ENCODE results near the gene THAP9. TPM values are rescaled to one million over a fixed set of nuclear protein-coding genes. Genes with fewer than 3 reads are reported as not detected.

Gene THAP9
- total RNA-seq, 1 donor from 2014 or later = 2.9 TPM

DNA sequence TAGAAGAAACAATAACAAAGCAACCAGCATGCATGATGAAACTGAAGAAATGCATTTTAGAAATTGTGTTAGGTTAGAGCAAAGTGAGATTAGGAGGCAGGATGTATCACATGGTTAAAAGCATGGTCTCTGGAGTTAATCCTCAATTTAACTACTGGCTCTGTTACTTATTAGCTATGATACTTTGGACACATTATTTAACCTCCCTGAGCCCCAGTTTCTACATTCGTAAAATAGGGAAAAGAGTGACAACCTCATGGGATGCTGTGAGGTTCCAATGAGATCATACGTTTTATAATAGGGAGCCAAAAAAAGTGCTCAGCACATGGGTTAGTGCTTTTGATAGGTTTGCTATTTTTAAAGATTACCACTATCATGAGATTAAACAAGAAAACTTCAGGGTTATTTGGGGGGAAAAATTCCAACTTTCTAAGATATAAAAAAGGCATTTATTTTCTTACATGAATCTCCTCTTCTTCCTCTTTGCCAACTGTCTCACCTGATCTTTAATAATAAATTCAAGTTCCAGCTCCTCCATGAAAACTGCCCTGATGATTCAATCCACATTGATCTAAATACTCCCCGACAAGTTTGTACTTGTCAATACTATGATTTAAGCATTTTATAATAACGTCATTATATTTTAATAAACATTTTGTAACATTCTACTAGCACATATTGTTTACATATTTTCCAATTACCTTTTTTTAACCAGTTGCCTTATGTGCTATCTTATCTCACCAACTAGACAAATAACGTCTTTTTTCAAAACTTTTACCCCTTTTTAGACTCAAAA is 14.2 kb upstream of the THAP9 start:
- Histone ChIP-seq H3K27me3 (ENCODE audit: control insufficient read depth, insufficient read depth, low read length) (no peaks in the 10 kb centered on the region), H3K4me3 (ENCODE audit: low read depth, low read length) (no peak overlapping the region), H3K36me3 (ENCODE audit: control insufficient read depth, insufficient read depth, low read length) (peaks cover 2% of the 10 kb centered on the region)
- DNase-seq (ENCODE audit: low read depth) (peak; percentile 91), FAIRE-seq (no peak)
- TF ChIP-seq CTCF (IDR thresholded peaks at IDR 0.05; ENCODE audit: insufficient read depth, low read length, severe bottlenecking) = no peak

DNA sequence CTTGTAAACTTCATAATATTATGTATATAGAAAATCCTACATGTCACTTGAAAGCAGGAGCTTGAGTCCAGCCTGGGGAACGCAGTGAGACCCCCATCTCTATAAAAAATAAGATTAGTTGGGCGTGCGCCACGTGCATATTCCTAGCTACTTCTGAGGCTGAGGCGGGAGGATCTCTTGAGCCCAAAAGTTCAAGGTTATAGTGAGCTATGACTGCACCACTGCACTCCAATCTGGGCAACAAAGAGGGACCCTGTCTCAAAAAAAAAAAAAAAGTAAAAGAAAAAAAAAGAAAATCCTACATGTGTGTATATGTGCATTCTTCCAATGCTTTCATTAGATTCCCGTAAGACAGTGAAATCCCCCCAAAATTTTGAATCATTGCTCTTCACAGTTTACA is 11.2 kb upstream of the THAP9 start:
- DNase-seq (ENCODE audit: low read depth) (no peak), FAIRE-seq (no peak)
- no peak for TF ChIP-seq CTCF (IDR thresholded peaks at IDR 0.05; ENCODE audit: insufficient read depth, low read length, severe bottlenecking)
- Histone ChIP-seq H3K27me3 (ENCODE audit: control insufficient read depth, insufficient read depth, low read length) (no peaks in the 10 kb centered on the region), H3K36me3 (ENCODE audit: control insufficient read depth, insufficient read depth, low read length) (peaks cover 5% of the 10 kb centered on the region), H3K4me3 (ENCODE audit: low read depth, low read length) (peak overlapping the region; percentile 76)

DNA sequence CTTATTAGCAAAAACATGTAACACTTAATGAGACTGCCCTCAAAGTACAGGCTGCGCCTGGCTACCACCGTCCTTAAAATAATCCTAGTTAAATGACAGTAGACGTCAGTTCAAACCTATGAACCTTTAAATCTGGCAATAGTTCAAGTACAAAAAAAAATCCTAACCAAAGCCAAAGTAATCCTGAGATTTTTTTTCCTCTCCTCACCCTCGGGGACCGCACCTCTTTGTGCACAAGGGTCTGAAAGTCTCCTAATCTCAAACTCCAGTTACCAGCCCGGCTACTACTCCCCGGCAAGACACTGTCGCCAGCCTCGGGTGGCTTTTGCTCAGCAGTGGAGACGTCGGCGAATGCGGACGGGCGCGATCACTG is 10.0 kb upstream of the THAP9 start:
- no peak for FAIRE-seq

DNA sequence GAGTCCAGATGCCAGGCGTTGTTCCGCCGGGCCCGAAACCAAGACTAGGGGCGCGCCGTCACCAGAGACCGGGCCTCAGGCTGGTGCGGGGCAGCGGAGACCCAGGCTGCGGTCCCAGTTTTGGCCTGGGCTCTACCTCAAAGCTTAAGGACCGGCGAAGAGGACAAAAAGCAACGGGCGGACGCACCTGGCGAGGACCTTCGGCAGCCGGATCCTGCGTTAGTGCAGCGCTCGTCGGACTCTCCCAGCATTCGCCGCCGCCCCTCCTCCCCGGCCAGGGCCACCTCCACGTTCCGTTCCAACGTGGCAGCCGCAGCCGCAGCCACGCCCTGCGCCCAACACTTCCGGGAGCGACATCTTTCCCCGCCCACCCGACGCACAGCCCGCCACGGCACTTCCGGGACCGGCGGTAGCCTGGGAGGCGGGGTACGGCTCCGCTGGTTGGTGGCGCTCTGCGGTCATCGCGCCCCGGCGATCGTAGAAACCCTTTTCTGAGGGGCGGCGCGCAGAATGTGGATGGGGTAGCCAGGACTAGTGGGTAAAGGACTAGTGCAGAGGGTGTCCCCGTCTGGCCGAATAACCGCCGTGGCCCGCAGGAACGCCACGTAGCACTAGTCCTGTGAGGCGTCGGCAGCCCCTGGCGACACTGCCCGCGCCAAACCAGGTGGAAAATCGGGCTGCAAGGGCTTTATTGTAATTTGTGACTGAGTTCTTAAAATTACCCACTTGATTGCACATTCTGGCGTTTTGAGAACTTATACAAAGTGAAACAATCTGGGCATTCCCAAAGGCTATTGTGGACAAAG is 9.4 kb upstream of the THAP9 start, which contains the start of gene SEC31A:
Gene SEC31A, minus strand, starts transcription at position 253 of the 806 bp plus-strand sequence. CDS start 9,217 bp downstream, outside the sequence.
- no peak for FAIRE-seq
- H3K36me3 ChIP-seq (ENCODE audit: control insufficient read depth, insufficient read depth, low read length) = peaks cover 5% of the 10 kb centered on the region
- peak within 1 kb of the TSS; percentile 76 for H3K4me3 ChIP-seq (ENCODE audit: low read depth, low read length)
- no peak for TF ChIP-seq CTCF (IDR thresholded peaks at IDR 0.05; ENCODE audit: insufficient read depth, low read length, severe bottlenecking)
- no peaks in the 10 kb centered on the region for H3K27me3 ChIP-seq (ENCODE audit: control insufficient read depth, insufficient read depth, low read length)
- DNase-seq (ENCODE audit: low read depth) = peak; percentile 84

More for the DNA sequence above, 10.0 kb upstream of the THAP9 start:
- TF ChIP-seq CTCF (IDR thresholded peaks at IDR 0.05; ENCODE audit: insufficient read depth, low read length, severe bottlenecking) = no peak
- Histone ChIP-seq H3K36me3 (ENCODE audit: control insufficient read depth, insufficient read depth, low read length) (peaks cover 5% of the 10 kb centered on the region), H3K4me3 (ENCODE audit: low read depth, low read length) (peak overlapping the region; percentile 76), H3K27me3 (ENCODE audit: control insufficient read depth, insufficient read depth, low read length) (no peaks in the 10 kb centered on the region)
- peak; percentile 30 for DNase-seq (ENCODE audit: low read depth)

- no peak for FAIRE-seq
Observed at GRCh38 chr4:82891707-82892466, 8.6 kb upstream of the THAP9 start.

More at GRCh38 chr4:82891707-82892466, 8.6 kb upstream of the THAP9 start:
- Histone ChIP-seq H3K27me3 (ENCODE audit: control insufficient read depth, insufficient read depth, low read length) (no peaks in the 10 kb centered on the region), H3K36me3 (ENCODE audit: control insufficient read depth, insufficient read depth, low read length) (peaks cover 5% of the 10 kb centered on the region), H3K4me3 (ENCODE audit: low read depth, low read length) (peak overlapping the region; percentile 76)
- DNase-seq (ENCODE audit: low read depth) = peak; percentile 30
- no peak for TF ChIP-seq CTCF (IDR thresholded peaks at IDR 0.05; ENCODE audit: insufficient read depth, low read length, severe bottlenecking)
